ENCODE results near the gene BLOC1S6.

BLOC1S6 gene

GRCh38 chr15:45588219-45588875 lies 1.2 kb downstream of the BLOC1S6 start:
- DNase-seq, result no peak

DNA sequence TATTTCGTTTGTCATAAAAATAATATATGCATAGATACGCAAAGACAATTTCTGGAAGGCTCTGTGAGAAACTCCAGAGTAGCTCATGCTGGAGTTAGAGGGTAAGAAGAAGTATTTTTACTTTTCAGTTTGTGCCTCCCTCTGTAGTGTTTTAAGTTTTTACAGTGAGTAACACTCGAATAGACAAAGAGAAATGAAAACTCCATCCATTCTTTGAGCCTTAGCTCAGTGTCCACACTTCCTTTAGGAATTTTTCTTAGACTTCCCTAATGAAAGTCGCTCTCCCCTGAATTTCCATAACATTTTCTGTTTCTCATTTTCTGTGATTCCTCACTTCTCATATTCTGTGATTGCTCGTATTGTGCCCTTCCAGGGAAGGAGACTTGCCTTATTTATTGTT lies 2.1 kb downstream of the BLOC1S6 start:
- no peak for DNase-seq

- no peak for DNase-seq
These were observed 7.1 kb downstream of the BLOC1S6 start for GRCh38 chr15:45594319-45594718.

- DNase-seq, result no peak
These were observed 7.8 kb downstream of the BLOC1S6 start for GRCh38 chr15:45594835-45595530.

GRCh38 chr15:45603881-45604280 lies 16.7 kb downstream of the BLOC1S6 start:
- DNase-seq, result no peak

DNA sequence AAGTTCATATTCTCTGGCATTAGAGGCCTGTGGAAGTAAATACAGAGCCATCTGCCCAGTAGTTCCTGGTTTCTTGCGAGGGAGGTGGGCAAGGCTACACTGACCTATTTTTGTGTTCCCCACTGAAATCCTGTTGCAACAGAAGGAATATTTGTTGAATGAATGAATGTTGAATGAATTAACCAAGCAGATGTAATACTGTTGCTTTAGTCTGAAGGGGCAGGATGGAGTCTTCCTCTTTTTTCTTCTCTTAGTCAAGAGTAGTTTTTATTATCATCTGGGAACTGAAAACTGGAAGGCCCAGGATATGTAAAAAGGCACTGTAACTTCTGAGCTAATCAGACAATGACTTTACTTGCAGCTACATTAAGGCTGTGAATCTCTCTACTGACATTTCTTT lies 17.1 kb downstream of the BLOC1S6 start:
- DNase-seq, result no peak

- DNase-seq, result no peak
These were observed 19.2 kb downstream of the BLOC1S6 start for GRCh38 chr15:45606413-45606812.

- no peak for DNase-seq
These were observed 19.7 kb downstream of the BLOC1S6 start for GRCh38 chr15:45606841-45607240.

DNA sequence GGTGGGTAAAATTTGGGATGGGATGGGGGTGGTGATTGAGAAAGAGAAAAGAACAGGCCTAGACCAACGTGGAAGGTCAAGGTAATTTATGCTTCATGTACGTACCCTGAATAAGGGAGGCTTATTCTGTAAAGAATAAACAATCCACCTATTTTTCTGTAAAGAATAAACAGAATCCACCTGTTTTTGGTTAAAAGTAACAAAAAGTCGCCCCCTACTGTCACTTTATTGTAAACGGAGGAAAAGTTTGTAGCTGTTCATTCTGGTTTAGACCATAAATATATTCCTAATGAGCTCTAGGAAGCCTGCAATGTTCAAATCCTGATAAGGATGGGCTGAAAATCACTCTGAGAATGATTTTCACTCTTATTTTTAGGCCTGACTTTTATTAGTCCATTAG lies 24.1 kb downstream of the BLOC1S6 start:
- peak; percentile 39 for DNase-seq

GRCh38 chr15:45612790-45613415 lies 25.7 kb downstream of the BLOC1S6 start:
- no peak for DNase-seq

GRCh38 chr15:45616901-45617323 lies 29.7 kb downstream of the BLOC1S6 start:
- no peak for DNase-seq

- DNase-seq, result peak; percentile 13
These were observed 31.6 kb downstream of the BLOC1S6 start for GRCh38 chr15:45618813-45619212.

- DNase-seq, result no peak
These were observed 41.0 kb downstream of the BLOC1S6 start for GRCh38 chr15:45628136-45628535.

DNA sequence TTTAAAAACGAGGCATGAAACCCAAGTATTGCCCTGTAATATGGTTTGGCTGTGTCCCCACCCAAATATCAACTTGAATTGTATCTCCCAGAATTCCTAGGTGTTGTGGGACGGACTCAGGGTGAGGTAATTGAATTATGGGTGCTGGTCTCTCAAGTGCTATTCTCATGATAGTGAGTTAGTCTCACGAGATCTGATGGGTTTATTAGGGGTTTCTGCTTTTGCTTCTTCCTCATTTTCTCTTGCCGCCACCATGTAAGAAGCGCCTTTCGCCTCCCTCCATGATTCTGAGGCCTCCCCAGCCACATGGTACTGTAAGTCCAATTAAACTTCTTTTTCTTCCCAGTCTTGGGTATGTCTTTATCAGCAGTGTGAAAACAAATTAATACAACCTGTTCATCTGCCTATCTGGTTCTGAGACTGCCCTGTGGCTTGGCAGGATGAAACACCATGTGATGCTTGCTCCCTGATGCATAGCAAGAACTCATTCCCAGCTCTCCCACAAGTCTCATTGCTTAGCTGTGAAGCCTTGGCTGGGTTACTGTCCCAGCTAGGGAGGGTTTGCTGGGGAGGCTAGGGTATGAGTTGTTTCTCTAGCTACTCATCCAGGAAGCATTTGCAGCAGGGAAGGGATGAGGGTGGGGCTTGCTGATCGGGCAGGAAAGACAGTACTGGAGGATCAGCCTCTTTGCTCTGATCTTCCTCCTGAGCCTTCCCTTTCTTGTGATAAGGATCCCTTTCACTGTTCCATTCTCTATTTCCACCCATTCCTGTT lies 43.9 kb downstream of the BLOC1S6 start:
- DNase-seq, result no peak

- DNase-seq, result no peak
These were observed 44.6 kb downstream of the BLOC1S6 start for GRCh38 chr15:45631776-45632175.

DNA sequence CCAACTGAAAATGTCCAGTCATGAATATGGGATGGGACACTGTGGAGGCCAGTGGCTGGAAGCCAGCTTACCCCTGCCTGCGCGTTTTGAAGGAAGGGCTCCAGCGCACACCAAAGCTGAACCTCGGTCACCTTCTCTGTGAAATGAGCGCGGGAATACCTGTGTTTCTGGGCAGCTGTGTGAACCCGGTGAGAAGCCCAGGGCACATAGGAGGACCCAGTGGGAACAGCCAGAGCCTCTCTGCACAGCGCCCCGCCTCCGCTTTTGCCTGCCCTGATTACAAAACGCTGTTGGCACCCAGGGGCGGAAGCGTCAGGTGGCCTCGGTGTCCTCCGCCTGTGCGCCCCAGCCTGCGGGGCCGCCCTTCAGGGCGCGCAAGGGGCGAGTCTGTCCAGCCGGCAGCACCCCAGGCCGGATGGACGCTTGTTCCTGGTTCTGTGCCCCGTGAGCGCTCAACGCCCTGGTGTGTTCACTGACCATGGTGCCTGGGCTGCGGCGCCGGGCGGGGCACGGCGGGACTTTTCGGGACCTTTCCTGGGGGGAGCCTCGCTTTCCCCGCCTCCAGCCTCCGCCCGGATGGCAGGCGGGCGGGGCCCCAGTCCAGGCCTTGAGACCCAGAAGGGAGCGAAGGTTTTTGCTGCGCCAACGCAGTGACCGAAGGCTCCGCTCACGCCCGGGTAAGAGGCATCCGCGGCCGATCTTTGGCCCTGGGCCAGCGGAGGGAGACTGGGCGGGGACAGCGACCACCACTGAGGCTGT lies 47.4 kb downstream of the BLOC1S6 start, which contains the start of gene SQOR:
SQOR (plus strand) TSS at position 598 of the 759 bp plus-strand sequence. CDS start 23,895 bp downstream, outside the sequence.
- peak; percentile 70 for DNase-seq

- DNase-seq, result peak; percentile 64
These were observed 48.0 kb downstream of the BLOC1S6 start for GRCh38 chr15:45635191-45635638.

GRCh38 chr15:45635763-45636292 lies 48.6 kb downstream of the BLOC1S6 start:
- no peak for DNase-seq

DNA sequence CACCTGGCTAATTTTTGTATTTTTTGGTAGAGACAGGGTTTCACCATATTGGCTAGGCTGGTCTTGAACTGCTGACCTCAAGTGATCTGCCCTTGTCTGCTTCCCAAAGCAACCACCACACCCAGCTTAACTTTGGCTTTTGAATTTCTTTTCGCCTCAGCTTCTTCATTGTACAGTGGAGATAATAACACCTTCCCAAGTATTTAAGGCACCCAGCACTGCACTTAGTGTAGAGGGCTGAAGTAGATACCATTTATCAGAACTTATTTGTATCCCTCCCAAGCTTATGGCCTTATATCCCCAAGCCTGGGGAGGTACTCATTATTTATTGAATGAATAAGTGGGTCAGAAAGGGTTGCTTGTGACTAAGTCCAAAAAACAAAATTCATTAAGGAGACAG lies 50.0 kb downstream of the BLOC1S6 start:
- no peak for DNase-seq

DNA sequence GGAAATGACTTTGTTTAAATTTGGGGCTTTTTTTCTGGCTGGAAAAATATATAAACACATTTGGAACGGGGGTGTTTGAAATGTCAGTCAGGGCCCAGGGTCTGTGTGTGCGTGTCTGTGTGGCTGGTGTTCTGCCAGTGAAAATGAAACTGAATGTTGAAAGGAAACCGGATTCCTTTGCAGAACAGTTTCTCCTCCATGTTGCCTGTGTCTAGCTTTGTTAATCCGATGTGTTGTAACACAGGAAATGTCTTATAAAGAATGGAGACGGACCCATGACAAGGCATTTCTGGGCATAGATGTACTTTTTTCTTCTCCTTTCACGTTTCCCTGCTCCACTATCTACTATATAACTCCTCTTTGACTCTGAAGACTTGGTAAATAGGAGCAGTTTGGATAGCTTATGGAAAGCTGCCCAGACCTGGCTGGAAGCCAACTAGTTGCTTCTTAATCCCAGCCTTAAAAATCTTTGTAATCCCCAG lies 50.4 kb downstream of the BLOC1S6 start:
- DNase-seq, result peak; percentile 83

GRCh38 chr15:45640616-45641015 lies 53.4 kb downstream of the BLOC1S6 start:
- DNase-seq, result no peak

DNA sequence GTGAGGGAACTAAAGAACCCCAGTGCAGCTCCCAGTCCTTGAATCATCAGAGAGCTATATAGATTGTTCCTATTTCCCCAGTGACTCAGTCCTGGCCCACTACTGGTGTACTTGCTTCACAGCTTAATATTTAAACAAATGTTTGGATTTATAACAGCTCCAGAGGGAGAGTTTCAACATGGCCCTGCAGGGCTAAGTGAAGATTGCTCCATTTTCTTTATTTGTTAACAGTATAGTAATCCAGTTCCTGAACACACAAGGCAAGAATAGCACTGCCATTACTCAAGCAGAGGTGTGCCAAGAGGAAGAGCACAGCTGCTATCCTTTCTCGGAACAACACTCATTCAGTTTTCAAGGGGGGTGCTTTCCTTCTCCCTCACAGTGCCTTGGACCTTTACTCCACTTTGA lies 54.2 kb downstream of the BLOC1S6 start:
- no peak for DNase-seq
